ENCODE data around the gene USP46.

- TF ChIP-seq CTCF (IDR thresholded peaks at IDR 0.05; ENCODE audit: insufficient read depth, low read depth, low read length) (no peak), EZH2 (IDR thresholded peaks at IDR 0.05; ENCODE audit: insufficient read depth, low read length) (no peak)
These were observed 45.0 kb upstream of the USP46 start for GRCh38 chr4:52704133-52704532.

Data from astrocyte (in vitro differentiated cells and primary cell).